Endothelial cell of umbilical vein (primary cell): ENCODE measurements around the gene SLC35G3.

Source experiments
- EZH2 ChIP-seq: IDR thresholded peaks from 2 replicates; pipeline ENCODE4 v1.6.1; 2012; ENCODE audit warnings: borderline replicate concordance, low read depth, mild to moderate bottlenecking, moderate library complexity, low read length, inconsistent platforms; ENCODE audit not compliant: severe bottlenecking
- POLR2A ChIP-seq: IDR thresholded peaks from 2 replicates; pipeline ENCODE4 v1.6.1; 2012; ENCODE audit warnings: low read depth, mild to moderate bottlenecking, control low read depth, low read length
- POLR2AphosphoS5 ChIP-seq: IDR thresholded peaks from 2 replicates; pipeline ENCODE4 v1.6.1; 2012; ENCODE audit warnings: low read depth, mild to moderate bottlenecking, control low read depth, low read length, moderate library complexity; ENCODE audit not compliant: insufficient read depth
- TF ChIP-seq, protein P1 (sequence below), 2 donors: IDR thresholded peaks; 1 replicate in 1 of 2; 2 replicates in 1 of 2; pipeline ENCODE4 v1.5.1; 2011; ENCODE audit warnings: low read length in 2 of 2, mild to moderate bottlenecking in 2 of 2, moderate library complexity in 2 of 2, control low read depth in 1 of 2, inconsistent platforms in 1 of 2, low read depth in 1 of 2; ENCODE audit not compliant: insufficient read depth in 1 of 2; ENCODE audit errors: extremely low read depth in 1 of 2
- TF ChIP-seq, protein P2 (sequence below): IDR thresholded peaks from 2 replicates; pipeline ENCODE4 v1.6.1; 2011; ENCODE audit not compliant: insufficient read depth, insufficient read length

DNA sequence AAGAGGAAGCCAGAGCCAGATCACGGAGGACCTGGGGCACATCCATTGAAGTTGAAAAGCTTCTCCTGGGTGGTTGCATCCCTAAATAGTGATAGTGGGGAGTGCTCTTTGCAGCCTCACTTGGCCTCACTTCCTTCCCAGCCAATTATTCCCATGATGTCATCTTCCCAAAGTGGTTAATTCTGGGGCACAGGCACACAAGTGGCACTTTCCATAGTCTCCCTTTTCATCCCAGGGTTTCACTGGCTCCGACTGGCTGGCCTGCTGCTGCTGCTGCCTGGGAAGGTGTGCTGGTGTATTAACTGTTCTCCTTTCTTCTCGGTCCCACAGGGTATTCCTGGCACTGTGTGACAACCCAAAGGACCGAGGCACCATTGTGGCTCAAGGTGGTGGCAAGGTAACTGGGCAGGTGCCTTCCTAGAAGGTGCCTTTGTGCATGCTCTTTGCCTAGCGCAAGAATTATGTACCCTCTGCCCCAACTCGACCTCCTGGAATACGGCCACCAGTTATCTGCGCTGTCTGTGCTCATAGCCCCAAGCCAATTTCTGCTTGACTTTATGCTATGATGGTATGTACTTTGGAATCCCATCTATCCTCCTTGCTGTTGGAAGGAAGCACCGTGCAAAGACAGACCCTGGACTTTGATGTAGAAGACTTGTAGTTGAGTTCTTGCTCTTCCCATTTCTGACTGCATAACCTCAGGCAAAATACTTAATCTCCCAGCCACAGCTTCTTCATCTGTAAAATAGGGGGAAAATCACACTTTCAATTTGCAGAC lies 18.4 kb downstream of the SLC35G3 start:
- TF ChIP-seq POLR2A (no peak), EZH2 (no peak), POLR2AphosphoS5 (no peak)
- TF ChIP-seq, protein P1, sequence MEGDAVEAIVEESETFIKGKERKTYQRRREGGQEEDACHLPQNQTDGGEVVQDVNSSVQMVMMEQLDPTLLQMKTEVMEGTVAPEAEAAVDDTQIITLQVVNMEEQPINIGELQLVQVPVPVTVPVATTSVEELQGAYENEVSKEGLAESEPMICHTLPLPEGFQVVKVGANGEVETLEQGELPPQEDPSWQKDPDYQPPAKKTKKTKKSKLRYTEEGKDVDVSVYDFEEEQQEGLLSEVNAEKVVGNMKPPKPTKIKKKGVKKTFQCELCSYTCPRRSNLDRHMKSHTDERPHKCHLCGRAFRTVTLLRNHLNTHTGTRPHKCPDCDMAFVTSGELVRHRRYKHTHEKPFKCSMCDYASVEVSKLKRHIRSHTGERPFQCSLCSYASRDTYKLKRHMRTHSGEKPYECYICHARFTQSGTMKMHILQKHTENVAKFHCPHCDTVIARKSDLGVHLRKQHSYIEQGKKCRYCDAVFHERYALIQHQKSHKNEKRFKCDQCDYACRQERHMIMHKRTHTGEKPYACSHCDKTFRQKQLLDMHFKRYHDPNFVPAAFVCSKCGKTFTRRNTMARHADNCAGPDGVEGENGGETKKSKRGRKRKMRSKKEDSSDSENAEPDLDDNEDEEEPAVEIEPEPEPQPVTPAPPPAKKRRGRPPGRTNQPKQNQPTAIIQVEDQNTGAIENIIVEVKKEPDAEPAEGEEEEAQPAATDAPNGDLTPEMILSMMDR (IDR thresholded peaks at IDR 0.05; ENCODE audit: extremely low read depth in 1 of 2, insufficient read depth in 1 of 2, low read depth in 1 of 2, low read length in 2 of 2), result no peak
- TF ChIP-seq, protein P2, sequence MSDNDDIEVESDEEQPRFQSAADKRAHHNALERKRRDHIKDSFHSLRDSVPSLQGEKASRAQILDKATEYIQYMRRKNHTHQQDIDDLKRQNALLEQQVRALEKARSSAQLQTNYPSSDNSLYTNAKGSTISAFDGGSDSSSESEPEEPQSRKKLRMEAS, result no peak
